HEK293T (cell line): ENCODE measurements around the gene ARL5C.
"Not testable (repeated sequence)": the region's sequence is repeated elsewhere in the genome, so short reads cannot be mapped to it uniquely, and the experiment has no call there.

Experiments
- SP1 ChIP-seq: fragments of 450-650 bp; IDR thresholded peaks from 2 replicates; pipeline ENCODE4 v1.6.1; 2017
- TARDBP ChIP-seq: fragments of 450-650 bp; IDR thresholded peaks from 2 replicates; pipeline ENCODE4 v1.6.1; 2016

DNA sequence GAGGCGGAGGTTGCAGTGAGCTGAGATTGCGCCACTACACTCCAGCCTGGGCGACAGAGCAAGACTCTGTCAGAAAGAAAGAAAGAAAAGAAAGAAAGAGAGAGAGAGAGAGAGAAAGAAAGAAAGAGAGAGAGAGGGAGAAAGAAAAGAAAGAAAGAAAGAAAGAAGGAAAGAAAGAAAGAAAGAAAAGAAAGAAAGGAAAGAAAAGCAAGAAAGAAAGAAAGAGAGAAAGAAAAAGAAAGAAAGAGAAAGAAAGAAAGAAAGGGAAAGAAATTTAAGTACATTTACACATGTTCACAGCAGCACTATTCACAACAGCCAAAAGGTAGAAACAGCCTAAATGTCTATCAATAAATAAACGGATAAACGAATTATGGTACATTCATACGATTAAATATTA lies 36.4 kb downstream of the ARL5C start:
- TF ChIP-seq SP1, TARDBP: not testable (repeated sequence)
